ENCODE measurements around the gene BRD3. TPM values are rescaled to one million over a fixed set of nuclear protein-coding genes. Genes with fewer than 3 reads are reported as not detected.
A peak's percentile ranks its signal among the peaks of the same experiment; 100 is the strongest.
"Not testable (repeated sequence)": the region's sequence is repeated elsewhere in the genome, so short reads cannot be mapped to it uniquely, and the experiment has no call there.

The BRD3 gene
- 15.3 TPM for polyA plus RNA-seq (2013)

DNA sequence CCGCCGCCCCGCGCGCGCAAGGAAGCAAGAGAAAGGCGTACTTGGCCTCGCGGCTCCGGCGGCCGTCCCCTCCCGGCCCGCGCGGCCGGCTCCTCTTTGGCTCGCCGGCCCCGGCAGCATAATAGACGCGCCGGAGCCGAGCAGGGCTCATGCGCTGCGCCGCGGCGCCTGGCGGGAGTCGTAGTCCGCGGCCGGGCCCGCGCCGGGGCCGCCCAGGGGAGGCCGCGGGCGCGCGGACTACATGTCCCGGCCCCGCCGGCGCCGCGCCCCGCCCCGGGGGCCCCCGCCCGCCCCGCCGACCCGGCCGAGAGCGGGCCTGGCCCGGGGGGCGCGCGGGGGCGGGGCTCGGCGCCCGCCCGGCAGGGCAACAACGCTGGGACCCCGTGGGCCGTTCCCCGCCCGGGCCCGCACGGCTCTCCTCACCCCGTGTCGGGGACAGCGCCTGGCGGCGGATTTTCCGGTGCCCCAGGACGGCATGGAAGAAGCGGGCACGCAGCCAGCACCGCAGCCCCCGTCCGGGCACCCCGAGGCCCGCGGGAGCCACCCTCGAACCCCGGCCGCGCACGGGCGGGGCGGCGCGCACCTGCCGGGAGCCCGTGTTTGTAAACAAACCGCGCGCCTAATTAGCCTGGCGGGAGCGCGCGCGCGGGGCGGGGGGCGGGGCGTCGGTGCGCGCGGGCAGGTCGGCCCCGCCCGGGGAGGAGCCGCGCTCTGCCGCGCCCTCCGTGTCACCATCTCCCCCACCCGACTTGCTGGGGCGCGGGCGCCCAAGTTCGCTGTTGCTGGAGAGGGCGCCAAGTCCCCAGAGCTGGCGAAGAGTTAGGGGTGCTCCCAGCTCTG is at the start of gene BRD3:
TSS of gene BRD3 (minus strand) at position 123 of the 840 bp plus-strand sequence. CDS start 14,549 bp downstream, outside the sequence.
- peak; percentile 87 to 94 (median 93) for DNase-seq
- peak within 1 kb of the TSS; percentile 71 to 92 (median 83) for H3K4me3 ChIP-seq (ENCODE audit: control insufficient read depth in 1 of 7, extremely low read depth in 1 of 7, insufficient read depth in 4 of 7, low read depth in 2 of 7, low read length in 6 of 7)
- H3K4me1 ChIP-seq (ENCODE audit: control extremely low read depth in 1 of 4, control insufficient read depth in 4 of 4, insufficient read depth in 4 of 4, low read length in 3 of 4): peaks cover 3 to 45% (median 39%) of the 10 kb centered on the region in 4 experiments
- H3K27me3 ChIP-seq (replicated peaks in 2 of 5; ENCODE audit: control insufficient read depth in 4 of 5, insufficient read depth in 5 of 5, low read length in 4 of 5): peaks cover 0 to 5% (median 0%) of the 10 kb centered on the region in 5 experiments
- ChIA-PET CTCF (no interaction called here), POLR2A (no interaction called here)
- peaks cover 0 to 11% (median under 1%) of the 10 kb centered on the region in 4 experiments for H3K36me3 ChIP-seq (ENCODE audit: control insufficient read depth in 4 of 4, insufficient read depth in 4 of 4, low read length in 3 of 4)
- 0% methylated on average over 41 of the region's 131 CpGs for WGBS (ENCODE audit: insufficient coverage)
- no peaks in the 10 kb centered on the region for H3K9me3 ChIP-seq (ENCODE audit: control extremely low read depth in 1 of 5, control insufficient read depth in 4 of 5, insufficient read depth in 2 of 5, low read depth in 1 of 5, low read length in 4 of 5)
- H3K27ac ChIP-seq (ENCODE audit: insufficient read depth in 1 of 2, low read depth in 1 of 2, low read length in 2 of 2, poor library complexity in 1 of 2, severe bottlenecking in 2 of 2): peak within 1 kb of the TSS; percentile 68 to 87

DNA sequence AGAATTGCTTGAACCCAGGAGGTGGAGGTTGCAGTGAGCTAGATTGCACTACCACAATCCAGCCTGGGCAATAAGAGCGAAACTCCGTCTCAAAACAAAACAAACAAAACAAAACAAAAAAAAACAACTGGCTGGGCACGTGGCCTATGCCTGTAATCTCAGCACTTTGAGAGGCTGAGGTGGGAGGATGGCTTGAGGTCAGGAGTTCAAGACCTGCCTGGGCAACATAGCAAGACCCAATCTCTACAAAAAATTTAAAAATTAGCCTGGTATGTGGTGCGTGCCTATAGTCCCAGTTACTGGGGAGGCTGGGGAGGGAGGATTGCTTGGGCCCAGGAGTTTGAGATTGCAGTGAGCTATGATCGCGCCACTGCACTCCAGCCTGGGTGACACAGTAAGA is 44.7 kb upstream of the BRD3 start:
- no peaks in the 10 kb centered on the region for H3K27me3 ChIP-seq (replicated peaks in 2 of 5; ENCODE audit: control insufficient read depth in 4 of 5, insufficient read depth in 5 of 5, low read length in 4 of 5)
- ChIA-PET POLR2A (no interaction called here), CTCF (interaction anchor here (0.7 kb wide), 1 partner anchor 643 kb away, joined by 3 read pairs; no protein-coding TSS in a partner anchor)
- H3K9me3 ChIP-seq (ENCODE audit: control extremely low read depth in 1 of 5, control insufficient read depth in 4 of 5, insufficient read depth in 2 of 5, low read depth in 1 of 5, low read length in 4 of 5): no peaks in the 10 kb centered on the region
- no peaks in the 10 kb centered on the region for H3K36me3 ChIP-seq (ENCODE audit: control insufficient read depth in 4 of 4, insufficient read depth in 4 of 4, low read length in 3 of 4)
- no peak overlapping the region for H3K27ac ChIP-seq (ENCODE audit: insufficient read depth in 1 of 2, low read depth in 1 of 2, low read length in 2 of 2, poor library complexity in 1 of 2, severe bottlenecking in 2 of 2)
- WGBS (ENCODE audit: insufficient coverage): no CpG with 5 or more reads among the region's 6 CpGs
- no peak for DNase-seq
- H3K4me1 ChIP-seq (ENCODE audit: control extremely low read depth in 1 of 4, control insufficient read depth in 4 of 4, insufficient read depth in 4 of 4, low read length in 3 of 4): peaks cover 0 to 2% (median 0%) of the 10 kb centered on the region in 4 experiments
- H3K4me3 ChIP-seq (ENCODE audit: control insufficient read depth in 1 of 7, extremely low read depth in 1 of 7, insufficient read depth in 4 of 7, low read depth in 2 of 7, low read length in 6 of 7): no peak overlapping the region

GRCh38 chr9:134111064-134111463 is 43.2 kb upstream of the BRD3 start:
- Histone ChIP-seq H3K9me3 (ENCODE audit: control extremely low read depth in 1 of 5, control insufficient read depth in 4 of 5, insufficient read depth in 2 of 5, low read depth in 1 of 5, low read length in 4 of 5) (no peaks in the 10 kb centered on the region), H3K27me3 (replicated peaks in 2 of 5; ENCODE audit: control insufficient read depth in 4 of 5, insufficient read depth in 5 of 5, low read length in 4 of 5) (no peaks in the 10 kb centered on the region), H3K27ac (ENCODE audit: insufficient read depth in 1 of 2, low read depth in 1 of 2, low read length in 2 of 2, poor library complexity in 1 of 2, severe bottlenecking in 2 of 2) (no peak overlapping the region), H3K4me3 (ENCODE audit: control insufficient read depth in 1 of 7, extremely low read depth in 1 of 7, insufficient read depth in 4 of 7, low read depth in 2 of 7, low read length in 6 of 7) (no peak overlapping the region), H3K36me3 (ENCODE audit: control insufficient read depth in 4 of 4, insufficient read depth in 4 of 4, low read length in 3 of 4) (no peaks in the 10 kb centered on the region), H3K4me1 (ENCODE audit: control extremely low read depth in 1 of 4, control insufficient read depth in 4 of 4, insufficient read depth in 4 of 4, low read length in 3 of 4) (peaks cover 0 to 2% (median 0%) of the 10 kb centered on the region in 4 experiments)
- POLR2A ChIA-PET: no interaction called here
- DNase-seq: no peak
- CTCF ChIA-PET: interaction anchor here (0.8 to 1.7 kb wide), 3 partner anchors 13 to 117 kb away, joined by 3 to 5 read pairs (median 3); no protein-coding TSS in a partner anchor
- 69% methylated on average over 9 of the region's 9 CpGs for WGBS (ENCODE audit: insufficient coverage)

GRCh38 chr9:134103391-134103998 is 35.7 kb upstream of the BRD3 start:
- H3K9me3 ChIP-seq (ENCODE audit: control extremely low read depth in 1 of 5, control insufficient read depth in 4 of 5, insufficient read depth in 2 of 5, low read depth in 1 of 5, low read length in 4 of 5): no peaks in the 10 kb centered on the region
- 97% methylated on average over 5 of the region's 5 CpGs for WGBS (ENCODE audit: insufficient coverage)
- no peak for DNase-seq
- no peaks in the 10 kb centered on the region for H3K27me3 ChIP-seq (replicated peaks in 2 of 5; ENCODE audit: control insufficient read depth in 4 of 5, insufficient read depth in 5 of 5, low read length in 4 of 5)
- H3K36me3 ChIP-seq (ENCODE audit: control insufficient read depth in 4 of 4, insufficient read depth in 4 of 4, low read length in 3 of 4): no peaks in the 10 kb centered on the region
- ChIA-PET CTCF (no interaction called here), POLR2A (no interaction called here)
- H3K4me1 ChIP-seq (ENCODE audit: control extremely low read depth in 1 of 4, control insufficient read depth in 4 of 4, insufficient read depth in 4 of 4, low read length in 3 of 4): no peaks in the 10 kb centered on the region
- H3K27ac ChIP-seq (ENCODE audit: insufficient read depth in 1 of 2, low read depth in 1 of 2, low read length in 2 of 2, poor library complexity in 1 of 2, severe bottlenecking in 2 of 2): no peak overlapping the region
- H3K4me3 ChIP-seq (ENCODE audit: control insufficient read depth in 1 of 7, extremely low read depth in 1 of 7, insufficient read depth in 4 of 7, low read depth in 2 of 7, low read length in 6 of 7): no peak overlapping the region

DNA sequence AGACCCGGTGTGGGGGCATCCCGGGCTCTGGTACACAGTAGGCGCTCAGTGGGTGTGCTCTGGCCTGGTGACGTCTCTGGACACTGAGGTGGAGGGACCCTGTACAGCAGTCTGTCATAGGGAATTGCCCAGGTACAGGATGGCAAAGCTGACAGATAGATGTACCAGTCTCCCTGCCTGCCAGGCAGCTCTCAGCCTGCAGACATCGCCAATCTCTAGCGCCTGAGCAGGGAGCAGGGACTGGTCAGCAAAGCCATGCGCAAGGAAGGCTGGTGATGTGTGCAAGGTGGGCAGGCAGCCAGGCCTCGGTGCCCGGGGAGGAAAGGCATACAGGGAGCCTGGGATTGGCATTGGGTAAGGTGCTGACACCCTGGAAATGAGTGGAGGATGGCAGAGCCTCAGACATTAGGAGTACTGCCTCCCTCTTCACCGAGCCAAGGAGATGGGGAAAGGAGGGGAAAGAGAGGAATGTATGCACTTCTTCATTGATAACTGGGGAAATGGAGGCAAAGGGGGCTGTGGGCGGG is 33.9 kb upstream of the BRD3 start:
- Histone ChIP-seq H3K9me3 (ENCODE audit: control extremely low read depth in 1 of 5, control insufficient read depth in 4 of 5, insufficient read depth in 2 of 5, low read depth in 1 of 5, low read length in 4 of 5) (no peaks in the 10 kb centered on the region), H3K4me1 (ENCODE audit: control extremely low read depth in 1 of 4, control insufficient read depth in 4 of 4, insufficient read depth in 4 of 4, low read length in 3 of 4) (no peaks in the 10 kb centered on the region), H3K27me3 (replicated peaks in 2 of 5; ENCODE audit: control insufficient read depth in 4 of 5, insufficient read depth in 5 of 5, low read length in 4 of 5) (no peaks in the 10 kb centered on the region), H3K27ac (ENCODE audit: insufficient read depth in 1 of 2, low read depth in 1 of 2, low read length in 2 of 2, poor library complexity in 1 of 2, severe bottlenecking in 2 of 2) (no peak overlapping the region), H3K4me3 (ENCODE audit: control insufficient read depth in 1 of 7, extremely low read depth in 1 of 7, insufficient read depth in 4 of 7, low read depth in 2 of 7, low read length in 6 of 7) (no peak overlapping the region), H3K36me3 (ENCODE audit: control insufficient read depth in 4 of 4, insufficient read depth in 4 of 4, low read length in 3 of 4) (no peaks in the 10 kb centered on the region)
- ChIA-PET CTCF (interaction anchor here (0.6 to 0.8 kb wide), 2 partner anchors 20 to 38 kb away, joined by 3 read pairs; no protein-coding TSS in a partner anchor), POLR2A (no interaction called here)
- DNase-seq: no peak
- WGBS (ENCODE audit: insufficient coverage): 82% methylated on average over 11 of the region's 11 CpGs

GRCh38 chr9:134101133-134101532 is 33.3 kb upstream of the BRD3 start:
- H3K4me1 ChIP-seq (ENCODE audit: control extremely low read depth in 1 of 4, control insufficient read depth in 4 of 4, insufficient read depth in 4 of 4, low read length in 3 of 4); H3K9me3 ChIP-seq (ENCODE audit: control extremely low read depth in 1 of 5, control insufficient read depth in 4 of 5, insufficient read depth in 2 of 5, low read depth in 1 of 5, low read length in 4 of 5); POLR2A ChIA-PET; H3K27ac ChIP-seq (ENCODE audit: insufficient read depth in 1 of 2, low read depth in 1 of 2, low read length in 2 of 2, poor library complexity in 1 of 2, severe bottlenecking in 2 of 2); H3K36me3 ChIP-seq (ENCODE audit: control insufficient read depth in 4 of 4, insufficient read depth in 4 of 4, low read length in 3 of 4); H3K4me3 ChIP-seq (ENCODE audit: control insufficient read depth in 1 of 7, extremely low read depth in 1 of 7, insufficient read depth in 4 of 7, low read depth in 2 of 7, low read length in 6 of 7); DNase-seq; H3K27me3 ChIP-seq (replicated peaks in 2 of 5; ENCODE audit: control insufficient read depth in 4 of 5, insufficient read depth in 5 of 5, low read length in 4 of 5): not testable (repeated sequence)
- CTCF ChIA-PET: interaction anchor here (0.8 kb wide), 1 partner anchor 38 kb away, joined by 3 read pairs; no protein-coding TSS in a partner anchor
- 11% methylated on average over 1 of the region's 6 CpGs for WGBS (ENCODE audit: insufficient coverage)

DNA sequence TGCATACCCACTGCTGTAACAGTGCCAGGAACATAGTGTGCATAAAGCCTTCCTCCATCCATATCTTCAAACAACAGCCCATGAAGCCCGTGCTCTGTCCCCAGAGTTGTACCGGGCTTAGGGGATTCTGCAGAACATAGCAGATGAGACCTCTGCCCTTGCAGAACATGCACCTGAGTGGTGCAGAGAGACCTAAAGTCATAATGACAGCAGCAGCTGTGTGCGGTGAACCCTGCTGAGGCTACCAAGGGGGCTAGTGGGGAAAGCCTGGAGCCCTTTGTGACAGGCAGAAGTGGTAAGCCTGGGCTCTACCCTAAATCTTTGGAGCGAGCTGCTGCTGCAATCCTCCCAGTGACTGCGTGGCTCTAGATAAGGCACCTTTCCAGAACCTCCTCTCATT is 32.2 kb upstream of the BRD3 start:
- ChIA-PET CTCF (interaction anchor here (0.6 to 1.1 kb wide), 3 partner anchors 25 to 940 kb away, joined by 3 to 4 read pairs (median 4); no protein-coding TSS in a partner anchor), POLR2A (no interaction called here)
- Histone ChIP-seq H3K27ac (ENCODE audit: insufficient read depth in 1 of 2, low read depth in 1 of 2, low read length in 2 of 2, poor library complexity in 1 of 2, severe bottlenecking in 2 of 2) (no peak overlapping the region), H3K36me3 (ENCODE audit: control insufficient read depth in 4 of 4, insufficient read depth in 4 of 4, low read length in 3 of 4) (no peaks in the 10 kb centered on the region), H3K4me1 (ENCODE audit: control extremely low read depth in 1 of 4, control insufficient read depth in 4 of 4, insufficient read depth in 4 of 4, low read length in 3 of 4) (no peaks in the 10 kb centered on the region), H3K9me3 (ENCODE audit: control extremely low read depth in 1 of 5, control insufficient read depth in 4 of 5, insufficient read depth in 2 of 5, low read depth in 1 of 5, low read length in 4 of 5) (no peaks in the 10 kb centered on the region), H3K4me3 (ENCODE audit: control insufficient read depth in 1 of 7, extremely low read depth in 1 of 7, insufficient read depth in 4 of 7, low read depth in 2 of 7, low read length in 6 of 7) (no peak overlapping the region), H3K27me3 (replicated peaks in 2 of 5; ENCODE audit: control insufficient read depth in 4 of 5, insufficient read depth in 5 of 5, low read length in 4 of 5) (no peaks in the 10 kb centered on the region)
- DNase-seq: no peak
- WGBS (ENCODE audit: insufficient coverage): 98% methylated on average over 5 of the region's 5 CpGs

Data from common myeloid progenitor, CD34-positive (primary cell).